ENCODE data around the gene LEF1. TPM values are rescaled to one million over a fixed set of nuclear protein-coding genes. Genes with fewer than 3 reads are reported as not detected.

LEF1 gene
- total RNA-seq = 2.5 and 3.3 TPM in 2 replicates

GRCh38 chr4:108168671-108169523, at the start of gene LEF1:
LEF1 (minus strand) TSS chr4:108168932; CDS start chr4:108167767, 1,165 bp downstream.

Other genes with a start within 250 kb of the LEF1 start
- 1.1 and 1.9 TPM in 2 replicates for gene CYP2U1, start 237.4 kb downstream of the LEF1 start, total RNA-seq
- gene HADH, start 179.0 kb downstream of the LEF1 start, total RNA-seq = 28.0 and 32.5 TPM in 2 replicates